OCI-LY7 (cell line): ENCODE results near the gene SMYD3.

ENCODE experiments used
- CTCF ChIP-seq: fragments of 200-600 bp; sonication (generic); conservative IDR thresholded peaks from 2 replicates; pipeline ENCODE4 v1.5.1; 2014; ENCODE audit warnings: mild to moderate bottlenecking, antibody characterized with exemption, low read length, moderate library complexity, mixed read lengths
- EZH2phosphoT487 ChIP-seq: fragments of 200-600 bp; sonication (generic); IDR thresholded peaks from 2 replicates; pipeline ENCODE4 v1.6.1; 2018; ENCODE audit warnings: low read depth, borderline replicate concordance, mild to moderate bottlenecking, mixed run types, antibody characterized with exemption, low read length, moderate library complexity, mixed read lengths

DNA sequence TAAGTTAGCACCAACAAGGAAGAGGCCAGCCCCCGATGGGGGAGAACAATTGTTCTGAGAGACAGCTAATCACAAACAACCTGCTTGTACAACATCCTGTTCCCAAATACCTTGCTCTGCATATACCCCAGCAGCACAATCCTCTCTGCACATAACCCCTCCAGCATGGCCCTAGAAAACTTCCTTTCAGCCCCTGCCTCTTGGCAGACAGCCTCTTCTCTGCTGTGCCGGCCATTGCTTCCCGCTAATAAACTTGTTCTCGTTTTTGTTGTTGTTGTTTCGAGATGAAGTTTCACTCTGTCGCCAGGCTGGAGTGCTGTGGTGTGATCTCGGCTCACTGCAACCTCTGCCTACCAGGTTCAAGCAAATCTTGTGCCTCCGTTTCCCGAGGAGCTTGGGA lies 392.7 kb downstream of the SMYD3 start:
- TF ChIP-seq EZH2phosphoT487 (no peak), CTCF (no peak)
